IPS DF 19.7 (cell line): ENCODE results near the gene SMG1.
"Not testable (repeated sequence)": the region's sequence is repeated elsewhere in the genome, so short reads cannot be mapped to it uniquely, and the experiment has no call there.

Source experiments
- DNase-seq: peaks from one replicate; pipeline ENCODE4 v3.0.0-alpha.2; 2013; ENCODE audit warnings: low read depth, low spot score

The SMG1 gene

GRCh38 chr16:18925986-18926865, at the start of gene SMG1:
SMG1 (minus strand) TSS chr16:18926408; CDS start chr16:18926041, 367 bp downstream.
- peak; percentile 88 for DNase-seq

- DNase-seq = no peak
These were observed 48.9 kb upstream of the SMG1 start for GRCh38 chr16:18975109-18975508.

GRCh38 chr16:18969855-18970240, 43.6 kb upstream of the SMG1 start:
- no peak for DNase-seq

GRCh38 chr16:18969050-18969854, 43.0 kb upstream of the SMG1 start:
- no peak for DNase-seq

GRCh38 chr16:18966791-18967190, 40.6 kb upstream of the SMG1 start:
- DNase-seq = no peak

GRCh38 chr16:18965555-18965954, 39.3 kb upstream of the SMG1 start:
- DNase-seq = no peak

- DNase-seq = no peak
These were observed 32.9 kb upstream of the SMG1 start for GRCh38 chr16:18959031-18959505.

- DNase-seq = no peak
These were observed 32.4 kb upstream of the SMG1 start for GRCh38 chr16:18958621-18959029.

GRCh38 chr16:18956658-18957241, 30.5 kb upstream of the SMG1 start:
- DNase-seq = not testable (repeated sequence)

GRCh38 chr16:18955874-18956580, 29.8 kb upstream of the SMG1 start:
- not testable (repeated sequence) for DNase-seq

- DNase-seq = no peak
These were observed 27.3 kb upstream of the SMG1 start for GRCh38 chr16:18953547-18953946.

- no peak for DNase-seq
These were observed 24.4 kb upstream of the SMG1 start for GRCh38 chr16:18950469-18951185.

- no peak for DNase-seq
These were observed 22.3 kb upstream of the SMG1 start for GRCh38 chr16:18948372-18949020.

- DNase-seq = no peak
These were observed 19.0 kb upstream of the SMG1 start for GRCh38 chr16:18945233-18945632.

- DNase-seq = no peak
These were observed 17.2 kb upstream of the SMG1 start for GRCh38 chr16:18943414-18943813.

GRCh38 chr16:18942061-18942460, 15.9 kb upstream of the SMG1 start:
- no peak for DNase-seq

GRCh38 chr16:18941471-18941870, 15.3 kb upstream of the SMG1 start:
- DNase-seq = no peak

- DNase-seq = no peak
These were observed 12.8 kb upstream of the SMG1 start for GRCh38 chr16:18938986-18939385.

GRCh38 chr16:18937390-18937789, 11.2 kb upstream of the SMG1 start:
- DNase-seq = no peak

GRCh38 chr16:18936727-18937340, 10.6 kb upstream of the SMG1 start:
- DNase-seq = no peak
